Mucosa of descending colon (tissue), 3 donors: ENCODE measurements around the gene ATP2A2. TPM values are rescaled to one million over a fixed set of nuclear protein-coding genes. Genes with fewer than 3 reads are reported as not detected.
"Not testable (repeated sequence)": the region's sequence is repeated elsewhere in the genome, so short reads cannot be mapped to it uniquely, and the experiment has no call there.

ENCODE experiments used
- ATAC-seq: fragments of 200-7000 bp; cut with Tn5 transposase; one replicate; pipeline ENCODE4 v1.9.1; 2020; ENCODE audit warnings: mild to moderate bottlenecking, moderate library complexity
- DNase-seq, 3 donors: peaks; one replicate each; pipeline ENCODE4 v3.0.0-alpha.2; 2020
- H3K36me3 ChIP-seq: fragments of 200-600 bp; one replicate; pipeline ENCODE4 v1.8.0; 2021; ENCODE audit warnings: low read depth, mild to moderate bottlenecking
- H3K4me1 ChIP-seq: fragments of 200-600 bp; one replicate; pipeline ENCODE4 v1.8.0; 2021; ENCODE audit warnings: low read depth, mild to moderate bottlenecking
- H3K4me3 ChIP-seq: fragments of 200-600 bp; one replicate; pipeline ENCODE4 v1.8.0; 2021; ENCODE audit warnings: mild to moderate bottlenecking
- H3K9me3 ChIP-seq: fragments of 200-600 bp; one replicate; pipeline ENCODE4 v1.8.0; 2021; ENCODE audit warnings: mild to moderate bottlenecking
- intact Hi-C, 2 donors: fragments of 100-400 bp; cut with DNase I in 1 of 2; cut with micrococcal nuclease in 1 of 2; formaldehyde crosslinking; loops; one replicate each; pipeline versions ENCODE4 v1.11.0 to v1.11.1; 2022; cut with DNase I, micrococcal nuclease
- total RNA-seq, 3 donors: library from RNA; stranded (reverse); fragmentation: NEBNext Ultra II Directional in 2 of 3; extraction: Animal tissue kit (Norgen Biotek cat#: 25700) in 2 of 3; gene quantifications; one replicate each; pipeline versions ENCODE4 v1.2.1 to v1.2.4, GENCODE V29; 2021 to 2023
- TF ChIP-seq, protein P1 (sequence below): fragments of 200-600 bp; IDR thresholded peaks from one replicate; pipeline ENCODE4 v1.8.0; 2022; ENCODE audit warnings: antibody characterized with exemption, mild to moderate bottlenecking
- donor health status: DM: no; HTN: no; CAD: no; lungs with moderate emphysema.
- donor health status: DM: no; HTN: no; CAD: no.
- donor health status: DM: no; HTN: yes; CAD: no.

ATP2A2 gene
- total RNA-seq, 3 donors from 2014 or later: 242 to 287 (median 259) TPM

DNA sequence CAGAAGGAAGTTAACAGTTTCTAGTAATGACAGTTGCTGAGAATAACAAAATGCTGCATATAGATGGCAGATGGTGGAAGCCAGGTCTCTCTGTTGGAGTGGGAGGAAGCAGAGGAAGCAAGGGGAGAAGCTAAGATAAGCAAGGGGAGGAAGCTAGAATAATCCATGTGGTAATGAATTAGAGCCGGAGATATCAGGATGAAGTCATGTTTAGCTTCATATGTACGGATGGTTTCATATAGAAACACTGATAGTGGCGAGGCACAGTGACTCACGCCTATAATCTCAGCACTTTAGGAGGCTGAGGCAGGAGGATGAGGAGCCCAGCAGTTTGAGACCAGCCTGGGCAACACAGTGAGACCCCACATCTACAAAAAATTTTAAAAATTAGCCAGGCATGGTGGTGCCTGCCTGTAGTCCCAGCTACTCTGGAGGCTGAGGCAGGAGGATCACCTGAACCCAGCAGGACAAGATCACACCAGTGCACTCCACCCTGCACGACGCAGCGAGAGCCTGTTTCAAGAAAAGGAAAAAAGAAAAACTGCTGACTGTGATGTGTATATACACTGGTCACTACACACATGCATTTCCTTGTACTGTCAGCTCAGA, 73.2 kb downstream of the ATP2A2 start:
- ATAC-seq: peak; percentile 11
- intact Hi-C loops: no loop called here
- no peak for DNase-seq
- no peak overlapping the region for H3K4me3 ChIP-seq
- H3K36me3 ChIP-seq: no peaks in the 10 kb centered on the region
- no peaks in the 10 kb centered on the region for H3K4me1 ChIP-seq
- no peaks in the 10 kb centered on the region for H3K9me3 ChIP-seq
- TF ChIP-seq, protein P1, sequence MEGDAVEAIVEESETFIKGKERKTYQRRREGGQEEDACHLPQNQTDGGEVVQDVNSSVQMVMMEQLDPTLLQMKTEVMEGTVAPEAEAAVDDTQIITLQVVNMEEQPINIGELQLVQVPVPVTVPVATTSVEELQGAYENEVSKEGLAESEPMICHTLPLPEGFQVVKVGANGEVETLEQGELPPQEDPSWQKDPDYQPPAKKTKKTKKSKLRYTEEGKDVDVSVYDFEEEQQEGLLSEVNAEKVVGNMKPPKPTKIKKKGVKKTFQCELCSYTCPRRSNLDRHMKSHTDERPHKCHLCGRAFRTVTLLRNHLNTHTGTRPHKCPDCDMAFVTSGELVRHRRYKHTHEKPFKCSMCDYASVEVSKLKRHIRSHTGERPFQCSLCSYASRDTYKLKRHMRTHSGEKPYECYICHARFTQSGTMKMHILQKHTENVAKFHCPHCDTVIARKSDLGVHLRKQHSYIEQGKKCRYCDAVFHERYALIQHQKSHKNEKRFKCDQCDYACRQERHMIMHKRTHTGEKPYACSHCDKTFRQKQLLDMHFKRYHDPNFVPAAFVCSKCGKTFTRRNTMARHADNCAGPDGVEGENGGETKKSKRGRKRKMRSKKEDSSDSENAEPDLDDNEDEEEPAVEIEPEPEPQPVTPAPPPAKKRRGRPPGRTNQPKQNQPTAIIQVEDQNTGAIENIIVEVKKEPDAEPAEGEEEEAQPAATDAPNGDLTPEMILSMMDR: no peak

DNA sequence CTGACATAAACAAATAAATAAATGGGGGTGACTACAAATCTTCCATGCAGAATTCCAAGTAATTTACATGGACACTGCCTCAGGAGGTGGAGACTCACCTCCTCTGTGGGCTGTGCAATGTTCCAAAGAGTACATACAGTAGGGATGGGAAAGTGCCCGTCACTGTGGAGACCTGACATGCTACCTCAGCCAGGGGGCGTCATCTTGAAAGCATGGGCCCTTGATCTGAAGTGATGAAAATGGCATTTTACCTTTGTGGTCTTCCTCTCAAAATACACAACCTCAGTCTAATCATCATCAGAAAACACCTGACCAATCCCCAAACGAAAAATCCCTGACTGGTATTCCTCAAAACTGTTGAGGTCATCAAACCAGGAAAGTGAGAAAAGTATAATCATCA, 74.0 kb downstream of the ATP2A2 start:
- intact Hi-C loops: no loop called here
- DNase-seq: peak in 1 of 3 donors; percentile 24
- peak; percentile 64 for ATAC-seq
- Histone ChIP-seq H3K9me3 (no peaks in the 10 kb centered on the region), H3K4me1 (no peaks in the 10 kb centered on the region), H3K36me3 (no peaks in the 10 kb centered on the region), H3K4me3 (no peak overlapping the region)
- TF ChIP-seq, protein P1: no peak

DNA sequence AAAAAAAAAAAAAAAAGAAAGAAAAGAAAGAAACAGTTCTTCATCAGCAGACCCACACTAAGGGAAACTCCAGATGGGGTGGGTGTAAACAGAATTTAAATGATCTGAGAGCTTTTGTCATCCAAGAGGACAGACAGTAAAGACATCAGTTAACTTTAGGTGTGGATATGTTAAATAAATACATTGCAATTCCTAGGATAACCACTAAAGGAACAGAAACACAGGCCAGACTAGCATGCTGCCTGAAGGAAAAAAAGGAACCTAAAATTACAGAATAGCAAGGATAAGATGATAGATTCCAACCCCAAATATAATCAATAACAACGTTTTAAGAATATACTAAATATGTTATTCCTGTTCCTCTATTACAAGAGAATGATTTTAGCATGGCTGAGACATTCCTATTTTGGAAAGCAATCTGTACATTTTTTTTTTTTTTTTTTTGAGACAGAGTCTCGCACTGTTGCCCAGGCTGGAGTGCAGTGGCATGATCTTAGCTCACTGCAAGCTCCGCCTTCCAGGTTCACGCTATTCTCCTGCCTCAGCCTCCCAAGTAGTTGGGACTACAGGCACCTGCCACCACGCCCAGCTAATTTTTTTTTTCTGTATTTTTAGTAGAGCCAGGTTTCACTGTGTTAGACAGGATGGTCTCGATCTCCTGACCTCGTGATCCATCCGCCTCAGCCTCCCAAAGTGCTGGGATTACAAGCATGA, 77.5 kb downstream of the ATP2A2 start:
- H3K4me3 ChIP-seq, ATAC-seq, H3K9me3 ChIP-seq, H3K4me1 ChIP-seq, H3K36me3 ChIP-seq, intact Hi-C loops, DNase-seq: not testable (repeated sequence)

DNA sequence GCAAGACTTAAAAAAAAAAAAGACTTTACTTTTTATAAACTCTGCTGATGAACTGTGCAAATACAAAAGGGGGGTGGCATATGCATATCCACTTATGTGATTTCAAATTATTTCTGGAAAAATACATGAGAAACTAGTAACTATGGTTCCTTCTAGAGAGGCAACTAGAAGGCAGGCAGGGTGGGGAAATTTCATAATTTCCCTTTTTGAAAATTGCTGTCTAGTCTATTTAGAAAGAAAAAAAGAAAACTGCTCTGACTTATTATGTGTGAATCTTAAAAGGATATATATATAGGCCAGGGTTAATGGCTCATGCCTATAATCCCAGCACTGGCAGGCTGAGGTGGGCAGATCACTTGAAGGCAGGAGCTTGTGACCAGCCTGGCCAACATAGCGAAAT, 80.2 kb downstream of the ATP2A2 start:
- Histone ChIP-seq H3K4me1 (no peaks in the 10 kb centered on the region), H3K36me3 (no peaks in the 10 kb centered on the region), H3K4me3 (no peak overlapping the region), H3K9me3 (no peaks in the 10 kb centered on the region)
- DNase-seq (no peak), ATAC-seq (no peak)
- intact Hi-C loops: no loop called here
- TF ChIP-seq, protein P1: no peak

DNA sequence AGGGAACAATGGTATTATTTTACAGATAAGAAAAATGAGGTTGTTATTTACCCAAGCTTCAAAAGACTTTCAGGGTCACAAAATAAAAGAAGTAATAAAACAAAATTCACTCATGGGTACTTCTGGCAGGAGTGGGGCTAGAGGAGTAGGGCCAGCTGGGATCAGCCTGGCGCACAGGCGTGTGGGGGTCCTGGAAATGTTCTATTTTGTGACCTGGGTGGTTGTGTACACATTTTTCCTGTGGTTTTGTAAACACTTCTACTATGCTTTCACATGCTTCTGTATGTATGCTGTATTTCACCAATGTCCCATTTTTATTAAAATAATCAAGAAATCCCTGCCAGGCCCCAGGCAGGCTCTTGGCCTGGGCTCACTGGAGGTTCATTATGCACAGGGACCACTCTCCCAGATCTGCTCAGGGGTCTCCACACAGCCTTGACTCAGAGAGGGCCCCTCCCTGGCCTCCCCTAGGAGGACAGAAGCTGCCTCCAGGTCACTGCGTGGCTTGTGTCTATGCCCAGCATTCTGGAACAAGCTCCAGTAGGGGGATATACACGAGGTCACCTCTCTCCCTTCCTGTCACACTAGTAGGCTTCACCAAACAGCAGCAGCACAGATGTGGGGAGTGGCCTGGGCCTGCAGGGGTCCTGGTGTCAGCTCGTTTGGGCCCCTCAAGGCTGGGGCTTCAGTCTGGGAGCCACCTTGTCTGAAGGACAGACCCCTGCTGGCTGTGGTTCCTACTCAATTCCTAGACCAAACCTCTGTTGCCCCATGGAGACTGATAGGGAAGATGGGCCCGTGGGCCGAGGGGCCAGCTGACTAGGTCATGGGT, 84.7 kb downstream of the ATP2A2 start:
- TF ChIP-seq, protein P1: no peak
- H3K4me1 ChIP-seq: no peaks in the 10 kb centered on the region
- no peaks in the 10 kb centered on the region for H3K9me3 ChIP-seq
- ATAC-seq (no peak), DNase-seq (no peak)
- H3K36me3 ChIP-seq: no peaks in the 10 kb centered on the region
- intact Hi-C loops: no loop called here
- no peak overlapping the region for H3K4me3 ChIP-seq
